ENCODE data around the gene HELZ.

Gene HELZ

DNA sequence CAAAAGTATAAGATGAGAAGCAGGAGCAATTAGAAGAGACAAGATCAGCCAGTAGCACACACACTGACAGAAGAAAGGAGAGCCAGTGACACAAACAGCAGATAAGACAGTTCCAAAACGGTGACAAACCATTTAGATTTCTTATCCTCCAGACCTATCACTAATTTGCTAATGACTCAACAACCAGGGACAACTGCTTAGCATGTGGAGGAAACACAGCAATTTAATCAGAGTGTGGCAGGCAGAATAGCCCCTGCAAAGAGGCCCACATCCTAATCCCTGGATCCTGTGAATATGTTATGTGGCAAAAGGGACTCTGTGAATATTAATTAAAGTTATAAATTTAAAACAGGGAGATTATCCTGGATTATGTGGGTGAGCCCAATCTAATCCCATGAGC, 119.6 kb downstream of the HELZ start:
- Histone ChIP-seq H3K36me3 (ENCODE audit: insufficient read depth, low read length) (peaks cover 18% of the 10 kb centered on the region), H3K4me1 (ENCODE audit: control insufficient read depth, insufficient read depth, low read length) (no peaks in the 10 kb centered on the region), H3K9ac (ENCODE audit: low read depth, low read length) (no peak overlapping the region), H3K4me2 (ENCODE audit: low read length) (no peak overlapping the region), H3K27me3 (ENCODE audit: control insufficient read depth, insufficient read depth, low read length) (no peaks in the 10 kb centered on the region), H3K9me3 (replicated peaks; ENCODE audit: low read length) (no peaks in the 10 kb centered on the region), H3K4me3 (ENCODE audit: low read length) (no peak overlapping the region)

- H3K4me1 ChIP-seq (ENCODE audit: control insufficient read depth, insufficient read depth, low read length) = no peaks in the 10 kb centered on the region
- peaks cover 22% of the 10 kb centered on the region for H3K36me3 ChIP-seq (ENCODE audit: insufficient read depth, low read length)
- no peak overlapping the region for H3K4me2 ChIP-seq (ENCODE audit: low read length)
- H3K9ac ChIP-seq (ENCODE audit: low read depth, low read length) = no peak overlapping the region
- H3K9me3 ChIP-seq (replicated peaks; ENCODE audit: low read length) = no peaks in the 10 kb centered on the region
- H3K27me3 ChIP-seq (ENCODE audit: control insufficient read depth, insufficient read depth, low read length) = no peaks in the 10 kb centered on the region
- H3K4me3 ChIP-seq (ENCODE audit: low read length) = no peak overlapping the region
These were observed 120.4 kb downstream of the HELZ start for GRCh38 chr17:67124450-67125148.

- H3K4me3 ChIP-seq (ENCODE audit: low read length) = no peak overlapping the region
- H3K36me3 ChIP-seq (ENCODE audit: insufficient read depth, low read length) = peaks cover 25% of the 10 kb centered on the region
- no peaks in the 10 kb centered on the region for H3K27me3 ChIP-seq (ENCODE audit: control insufficient read depth, insufficient read depth, low read length)
- no peaks in the 10 kb centered on the region for H3K4me1 ChIP-seq (ENCODE audit: control insufficient read depth, insufficient read depth, low read length)
- H3K4me2 ChIP-seq (ENCODE audit: low read length) = no peak overlapping the region
- H3K9ac ChIP-seq (ENCODE audit: low read depth, low read length) = no peak overlapping the region
- H3K9me3 ChIP-seq (replicated peaks; ENCODE audit: low read length) = no peaks in the 10 kb centered on the region
These were observed 121.3 kb downstream of the HELZ start for GRCh38 chr17:67123699-67124098.

- Histone ChIP-seq H3K36me3 (ENCODE audit: insufficient read depth, low read length) (peaks cover 20% of the 10 kb centered on the region), H3K9ac (ENCODE audit: low read depth, low read length) (no peak overlapping the region), H3K4me2 (ENCODE audit: low read length) (no peak overlapping the region), H3K27me3 (ENCODE audit: control insufficient read depth, insufficient read depth, low read length) (no peaks in the 10 kb centered on the region), H3K4me1 (ENCODE audit: control insufficient read depth, insufficient read depth, low read length) (no peaks in the 10 kb centered on the region), H3K9me3 (replicated peaks; ENCODE audit: low read length) (no peaks in the 10 kb centered on the region), H3K4me3 (ENCODE audit: low read length) (no peak overlapping the region)
These were observed 123.6 kb downstream of the HELZ start for GRCh38 chr17:67121316-67121891.

DNA sequence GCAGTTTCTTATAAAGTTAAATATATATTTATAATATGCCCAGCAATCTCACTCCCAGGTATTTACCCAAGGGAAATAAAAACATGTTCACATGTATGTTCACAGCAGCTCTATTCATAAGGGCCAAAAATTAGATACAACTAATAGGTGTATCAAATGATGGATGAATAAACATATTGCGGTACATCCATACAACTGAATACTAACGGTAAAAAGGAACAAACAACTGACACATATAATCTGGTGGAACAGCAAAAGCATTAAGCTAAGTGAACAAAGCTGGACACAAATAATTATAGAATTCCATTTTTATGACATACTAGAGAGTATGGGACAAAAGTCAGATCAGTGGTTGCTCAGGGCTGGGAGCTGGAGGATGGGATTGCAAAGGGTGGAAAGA, 125.9 kb downstream of the HELZ start:
- H3K9me3 ChIP-seq (replicated peaks; ENCODE audit: low read length) = no peaks in the 10 kb centered on the region
- peaks cover 20% of the 10 kb centered on the region for H3K36me3 ChIP-seq (ENCODE audit: insufficient read depth, low read length)
- no peaks in the 10 kb centered on the region for H3K27me3 ChIP-seq (ENCODE audit: control insufficient read depth, insufficient read depth, low read length)
- H3K4me1 ChIP-seq (ENCODE audit: control insufficient read depth, insufficient read depth, low read length) = no peaks in the 10 kb centered on the region
- H3K4me2 ChIP-seq (ENCODE audit: low read length) = no peak overlapping the region
- no peak overlapping the region for H3K9ac ChIP-seq (ENCODE audit: low read depth, low read length)
- no peak overlapping the region for H3K4me3 ChIP-seq (ENCODE audit: low read length)

- no peak overlapping the region for H3K9ac ChIP-seq (ENCODE audit: low read depth, low read length)
- H3K4me2 ChIP-seq (ENCODE audit: low read length) = no peak overlapping the region
- no peaks in the 10 kb centered on the region for H3K4me1 ChIP-seq (ENCODE audit: control insufficient read depth, insufficient read depth, low read length)
- no peaks in the 10 kb centered on the region for H3K9me3 ChIP-seq (replicated peaks; ENCODE audit: low read length)
- no peak overlapping the region for H3K4me3 ChIP-seq (ENCODE audit: low read length)
- H3K27me3 ChIP-seq (ENCODE audit: control insufficient read depth, insufficient read depth, low read length) = no peaks in the 10 kb centered on the region
- peaks cover 16% of the 10 kb centered on the region for H3K36me3 ChIP-seq (ENCODE audit: insufficient read depth, low read length)
These were observed 128.9 kb downstream of the HELZ start for GRCh38 chr17:67116045-67116575.

DNA sequence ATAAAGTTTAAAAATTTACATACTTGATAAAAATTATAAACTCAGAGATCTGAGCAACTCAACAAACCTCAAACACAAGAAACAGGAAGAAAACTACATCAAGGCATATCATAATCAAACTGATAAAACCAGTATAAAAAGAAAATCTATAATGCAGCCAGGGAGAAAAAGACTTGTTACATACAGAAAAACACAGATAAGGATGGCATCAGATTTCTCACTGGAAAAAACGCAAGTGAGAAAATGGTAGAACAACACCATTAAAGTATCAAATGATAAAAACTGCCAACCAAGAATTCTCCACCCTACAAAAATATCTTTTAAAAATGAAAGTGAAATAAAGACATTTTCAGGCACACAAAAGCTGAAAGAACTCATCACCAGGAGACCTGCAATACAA, 129.6 kb downstream of the HELZ start:
- Histone ChIP-seq H3K4me1 (ENCODE audit: control insufficient read depth, insufficient read depth, low read length) (no peaks in the 10 kb centered on the region), H3K9ac (ENCODE audit: low read depth, low read length) (no peak overlapping the region), H3K4me2 (ENCODE audit: low read length) (no peak overlapping the region), H3K4me3 (ENCODE audit: low read length) (no peak overlapping the region), H3K9me3 (replicated peaks; ENCODE audit: low read length) (no peaks in the 10 kb centered on the region), H3K36me3 (ENCODE audit: insufficient read depth, low read length) (peaks cover 17% of the 10 kb centered on the region), H3K27me3 (ENCODE audit: control insufficient read depth, insufficient read depth, low read length) (no peaks in the 10 kb centered on the region)

DNA sequence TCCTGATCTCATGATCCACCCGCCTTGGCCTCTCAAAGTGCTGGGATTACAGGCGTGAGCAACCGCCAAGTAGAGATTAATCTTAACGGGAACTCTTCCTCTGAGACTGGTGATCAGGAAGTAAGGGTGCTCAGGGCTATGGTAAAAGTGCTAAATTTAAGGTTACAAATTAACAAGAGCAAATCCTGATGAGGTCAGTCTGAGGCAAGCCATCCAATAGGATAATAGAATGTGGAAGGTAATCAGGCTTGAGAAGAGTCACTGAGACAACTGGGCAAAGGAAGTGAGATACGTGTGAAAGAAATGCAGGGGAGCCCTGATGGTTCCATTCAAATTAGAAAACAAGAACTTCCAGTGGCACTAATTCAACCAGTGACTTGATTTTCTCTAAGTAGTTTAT, 131.5 kb downstream of the HELZ start:
- Histone ChIP-seq H3K36me3 (ENCODE audit: insufficient read depth, low read length) (peaks cover 18% of the 10 kb centered on the region), H3K4me2 (ENCODE audit: low read length) (no peak overlapping the region)

GRCh38 chr17:67111808-67112207, 133.2 kb downstream of the HELZ start:
- Histone ChIP-seq H3K4me1 (ENCODE audit: control insufficient read depth, insufficient read depth, low read length) (no peaks in the 10 kb centered on the region), H3K9ac (ENCODE audit: low read depth, low read length) (no peak overlapping the region), H3K4me3 (ENCODE audit: low read length) (no peak overlapping the region), H3K4me2 (ENCODE audit: low read length) (no peak overlapping the region), H3K27me3 (ENCODE audit: control insufficient read depth, insufficient read depth, low read length) (no peaks in the 10 kb centered on the region), H3K36me3 (ENCODE audit: insufficient read depth, low read length) (peaks cover 33% of the 10 kb centered on the region), H3K9me3 (replicated peaks; ENCODE audit: low read length) (no peaks in the 10 kb centered on the region)

More for the DNA sequence above, 131.5 kb downstream of the HELZ start:
- Histone ChIP-seq H3K4me3 (ENCODE audit: low read length) (no peak overlapping the region), H3K9ac (ENCODE audit: low read depth, low read length) (no peak overlapping the region), H3K9me3 (replicated peaks; ENCODE audit: low read length) (no peaks in the 10 kb centered on the region), H3K27me3 (ENCODE audit: control insufficient read depth, insufficient read depth, low read length) (no peaks in the 10 kb centered on the region), H3K4me1 (ENCODE audit: control insufficient read depth, insufficient read depth, low read length) (no peaks in the 10 kb centered on the region)

DNA sequence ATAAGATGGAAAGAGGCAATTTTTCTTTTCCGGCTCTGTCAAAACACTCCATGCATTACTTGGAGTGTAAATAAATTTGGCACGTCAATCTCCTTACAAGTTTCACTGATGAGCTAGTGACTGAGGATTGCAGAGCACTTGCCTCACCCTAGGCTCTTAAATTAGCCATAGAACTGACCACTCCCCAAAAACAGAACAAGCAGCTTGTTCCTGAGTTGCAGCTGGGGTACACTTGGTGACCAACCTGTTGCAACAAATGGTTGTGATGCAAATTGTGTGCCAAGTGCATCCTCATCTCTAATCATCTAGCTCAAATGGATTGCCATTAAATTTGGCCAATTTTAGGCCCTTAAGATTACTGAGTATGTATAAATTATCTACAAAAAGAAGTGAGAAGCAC, 133.7 kb downstream of the HELZ start:
- H3K27me3 ChIP-seq (ENCODE audit: control insufficient read depth, insufficient read depth, low read length) = no peaks in the 10 kb centered on the region
- no peak overlapping the region for H3K9ac ChIP-seq (ENCODE audit: low read depth, low read length)
- peaks cover 33% of the 10 kb centered on the region for H3K36me3 ChIP-seq (ENCODE audit: insufficient read depth, low read length)
- no peaks in the 10 kb centered on the region for H3K9me3 ChIP-seq (replicated peaks; ENCODE audit: low read length)
- no peak overlapping the region for H3K4me2 ChIP-seq (ENCODE audit: low read length)
- no peaks in the 10 kb centered on the region for H3K4me1 ChIP-seq (ENCODE audit: control insufficient read depth, insufficient read depth, low read length)
- no peak overlapping the region for H3K4me3 ChIP-seq (ENCODE audit: low read length)

GRCh38 chr17:67110619-67111018, 134.4 kb downstream of the HELZ start:
- H3K4me3 ChIP-seq (ENCODE audit: low read length) = no peak overlapping the region
- no peaks in the 10 kb centered on the region for H3K9me3 ChIP-seq (replicated peaks; ENCODE audit: low read length)
- H3K4me2 ChIP-seq (ENCODE audit: low read length) = no peak overlapping the region
- H3K27me3 ChIP-seq (ENCODE audit: control insufficient read depth, insufficient read depth, low read length) = no peaks in the 10 kb centered on the region
- H3K4me1 ChIP-seq (ENCODE audit: control insufficient read depth, insufficient read depth, low read length) = peaks cover 2% of the 10 kb centered on the region
- H3K9ac ChIP-seq (ENCODE audit: low read depth, low read length) = no peak overlapping the region
- H3K36me3 ChIP-seq (ENCODE audit: insufficient read depth, low read length) = peaks cover 35% of the 10 kb centered on the region

- H3K9ac ChIP-seq (ENCODE audit: low read depth, low read length) = no peak overlapping the region
- H3K4me1 ChIP-seq (ENCODE audit: control insufficient read depth, insufficient read depth, low read length) = peaks cover 11% of the 10 kb centered on the region
- H3K9me3 ChIP-seq (replicated peaks; ENCODE audit: low read length) = no peaks in the 10 kb centered on the region
- H3K27me3 ChIP-seq (ENCODE audit: control insufficient read depth, insufficient read depth, low read length) = no peaks in the 10 kb centered on the region
- no peak overlapping the region for H3K4me3 ChIP-seq (ENCODE audit: low read length)
- H3K36me3 ChIP-seq (ENCODE audit: insufficient read depth, low read length) = peaks cover 32% of the 10 kb centered on the region
- H3K4me2 ChIP-seq (ENCODE audit: low read length) = no peak overlapping the region
These were observed 135.9 kb downstream of the HELZ start for GRCh38 chr17:67109111-67109510.
